GM21576 (cell line): Measurements from ENCODE around the gene TFPI2.

Source experiments
- ATAC-seq: cut with Tn5 transposase; IDR thresholded peaks from one replicate; pipeline ENCODE4 v1.9.1; 2021; ENCODE audit warnings: mild to moderate bottlenecking, moderate library complexity; ENCODE audit not compliant: unreplicated experiment

Gene TFPI2

GRCh38 chr7:93860261-93860660, 30.3 kb downstream of the TFPI2 start:
- no peak for ATAC-seq

GRCh38 chr7:93858857-93859256, 31.7 kb downstream of the TFPI2 start:
- ATAC-seq: no peak

GRCh38 chr7:93856323-93856722, 34.2 kb downstream of the TFPI2 start:
- ATAC-seq: no peak

- no peak for ATAC-seq
These were observed 34.8 kb downstream of the TFPI2 start for GRCh38 chr7:93855797-93856196.

- no peak for ATAC-seq
These were observed 36.1 kb downstream of the TFPI2 start for GRCh38 chr7:93854480-93854879.

GRCh38 chr7:93851536-93851935, 39.0 kb downstream of the TFPI2 start:
- ATAC-seq: no peak

GRCh38 chr7:93843260-93843659, 47.3 kb downstream of the TFPI2 start:
- ATAC-seq: no peak

- ATAC-seq: no peak
These were observed 51.6 kb downstream of the TFPI2 start for GRCh38 chr7:93838966-93839365.

- ATAC-seq: no peak
These were observed 53.3 kb downstream of the TFPI2 start for GRCh38 chr7:93837245-93837644.

- no peak for ATAC-seq
These were observed 54.4 kb downstream of the TFPI2 start for GRCh38 chr7:93836116-93836515.

- ATAC-seq: no peak
These were observed 54.9 kb downstream of the TFPI2 start for GRCh38 chr7:93835702-93836101.
